ENCODE data around the gene GPR107. TPM values are rescaled to one million over a fixed set of nuclear protein-coding genes. Genes with fewer than 3 reads are reported as not detected.

GPR107 gene
- total RNA-seq, 1 experiment from 2014 or later, result 77.4 TPM

GRCh38 chr9:130054820-130055219 lies 1.1 kb downstream of the GPR107 start:
- H3K36me3 ChIP-seq (ENCODE audit: low read depth), result no peaks in the 10 kb centered on the region
- peaks cover 5% of the 10 kb centered on the region; the same call in 1 of the 2 replicates for H4K20me1 ChIP-seq (ENCODE audit: insufficient read depth)
- peaks cover 17% of the 10 kb centered on the region; the same call in 1 of the 2 replicates for H3F3A ChIP-seq (ENCODE audit: insufficient read depth, low read depth)
- peak overlapping the region; percentile 96 for H3K4me3 ChIP-seq
- peaks cover 58% of the 10 kb centered on the region for H3K79me2 ChIP-seq (ENCODE audit: low read depth)
- H3K27ac ChIP-seq, result peak overlapping the region; percentile 53; the same call in 1 of the 2 replicates
- no peak for TF ChIP-seq EZH2 (IDR thresholded peaks at IDR 0.05; ENCODE audit: low read depth)
- no peak for TF ChIP-seq CTCF (conservative IDR thresholded peaks at IDR 0.05)
- H3K9me2 ChIP-seq (ENCODE audit: insufficient read depth), result no peaks in the 10 kb centered on the region
- DNase-seq, result no peak
- TSS peak; percentile 55 for BruUV-seq (replicated peaks)
- H3K4me2 ChIP-seq, result peak overlapping the region; percentile 81
- no peaks in the 10 kb centered on the region for H3K27me3 ChIP-seq (ENCODE audit: insufficient read depth, low read depth)
- intact Hi-C loops (cut with micrococcal nuclease; ENCODE audit: unreplicated experiment), result loop anchor here (5.0 kb wide), 1 partner anchor 143 kb away; no protein-coding TSS in a partner anchor
- no peaks in the 10 kb centered on the region for H3K9me3 ChIP-seq (ENCODE audit: insufficient read depth, low read depth)
- H2AFZ ChIP-seq, result no peak overlapping the region
- H3K4me1 ChIP-seq (replicated peaks; ENCODE audit: insufficient read depth), result peaks cover 28% of the 10 kb centered on the region
- CTCF ChIA-PET, result no interaction called here
- POLR2A ChIA-PET (ENCODE audit: unreplicated experiment), result no interaction called here

GRCh38 chr9:130058154-130058553 lies 4.4 kb downstream of the GPR107 start:
- Histone ChIP-seq H4K20me1 (ENCODE audit: insufficient read depth) (peaks cover 11% of the 10 kb centered on the region; the same call in 1 of the 2 replicates), H3F3A (ENCODE audit: insufficient read depth, low read depth) (0 out of 2 replicates have a peak, but pooled peaks cover under 1% of the 10 kb centered on the region), H3K4me2 (no peak overlapping the region), H3K27me3 (ENCODE audit: insufficient read depth, low read depth) (no peaks in the 10 kb centered on the region), H3K4me1 (replicated peaks; ENCODE audit: insufficient read depth) (peaks cover 6% of the 10 kb centered on the region), H3K9me2 (ENCODE audit: insufficient read depth) (no peaks in the 10 kb centered on the region), H3K27ac (no peak overlapping the region), H3K79me2 (ENCODE audit: low read depth) (peaks cover 60% of the 10 kb centered on the region), H3K9me3 (ENCODE audit: insufficient read depth, low read depth) (no peaks in the 10 kb centered on the region), H3K36me3 (ENCODE audit: low read depth) (no peaks in the 10 kb centered on the region), H2AFZ (no peak overlapping the region), H3K4me3 (no peak overlapping the region)
- no peak for DNase-seq
- CTCF ChIA-PET, result interaction anchor here (0.7 kb wide), 2 partner anchors 95 to 826 kb away, joined by 4 read pairs; no protein-coding TSS in a partner anchor
- intact Hi-C loops (cut with micrococcal nuclease; ENCODE audit: unreplicated experiment), result no loop called here
- no TSS peak for BruUV-seq (replicated peaks)
- TF ChIP-seq CTCF (conservative IDR thresholded peaks at IDR 0.05) (peak; percentile 48; the same call in 1 of the 2 replicates), EZH2 (IDR thresholded peaks at IDR 0.05; ENCODE audit: low read depth) (no peak)
- POLR2A ChIA-PET (ENCODE audit: unreplicated experiment), result no interaction called here

GRCh38 chr9:130058887-130059286 lies 5.2 kb downstream of the GPR107 start:
- H3K9me3 ChIP-seq (ENCODE audit: insufficient read depth, low read depth), result no peaks in the 10 kb centered on the region
- H3K27ac ChIP-seq, result no peak overlapping the region
- TF ChIP-seq EZH2 (IDR thresholded peaks at IDR 0.05; ENCODE audit: low read depth), result no peak
- TF ChIP-seq CTCF (conservative IDR thresholded peaks at IDR 0.05), result no peak
- no peaks in the 10 kb centered on the region for H3F3A ChIP-seq (ENCODE audit: insufficient read depth, low read depth)
- ChIA-PET POLR2A (ENCODE audit: unreplicated experiment) (interaction anchor here (0.6 kb wide), 1 partner anchor 14 kb away, joined by 3 read pairs; no protein-coding TSS in a partner anchor), CTCF (no interaction called here)
- H3K27me3 ChIP-seq (ENCODE audit: insufficient read depth, low read depth), result no peaks in the 10 kb centered on the region
- H3K4me1 ChIP-seq (replicated peaks; ENCODE audit: insufficient read depth), result peaks cover 6% of the 10 kb centered on the region
- no peak overlapping the region for H2AFZ ChIP-seq
- BruUV-seq (replicated peaks), result no TSS peak
- DNase-seq, result no peak
- H3K36me3 ChIP-seq (ENCODE audit: low read depth), result no peaks in the 10 kb centered on the region
- H4K20me1 ChIP-seq (ENCODE audit: insufficient read depth), result peaks cover 11% of the 10 kb centered on the region; the same call in 1 of the 2 replicates
- no peaks in the 10 kb centered on the region for H3K9me2 ChIP-seq (ENCODE audit: insufficient read depth)
- no peak overlapping the region for H3K4me2 ChIP-seq
- peaks cover 55% of the 10 kb centered on the region for H3K79me2 ChIP-seq (ENCODE audit: low read depth)
- intact Hi-C loops (cut with micrococcal nuclease; ENCODE audit: unreplicated experiment), result no loop called here
- H3K4me3 ChIP-seq, result no peak overlapping the region

Data from PC-9 (cell line).